22Rv1 (cell line): ENCODE results near the gene ST8SIA1.

ENCODE experiments used
- CTCF ChIP-seq: fragments of 450-650 bp; IDR thresholded peaks from 2 replicates; pipeline ENCODE4 v1.5.1; 2017; ENCODE audit warnings: mild to moderate bottlenecking
- ZFX ChIP-seq: fragments of 450-650 bp; IDR thresholded peaks from 2 replicates; pipeline ENCODE4 v1.6.1; 2017; ENCODE audit warnings: antibody characterized with exemption, borderline replicate concordance

- no peak for TF ChIP-seq CTCF
- TF ChIP-seq ZFX, result no peak
Observed at GRCh38 chr12:22285846-22286245, 48.7 kb downstream of the ST8SIA1 start.
